ENCODE results near the gene TMPRSS11A. TPM values are rescaled to one million over a fixed set of nuclear protein-coding genes. Genes with fewer than 3 reads are reported as not detected.

The TMPRSS11A gene
- total and polyA plus RNA-seq, 2 of the 13 experiments (the other 11 are each of a cell fraction or from before 2014, with no cell fraction given): not detected

DNA sequence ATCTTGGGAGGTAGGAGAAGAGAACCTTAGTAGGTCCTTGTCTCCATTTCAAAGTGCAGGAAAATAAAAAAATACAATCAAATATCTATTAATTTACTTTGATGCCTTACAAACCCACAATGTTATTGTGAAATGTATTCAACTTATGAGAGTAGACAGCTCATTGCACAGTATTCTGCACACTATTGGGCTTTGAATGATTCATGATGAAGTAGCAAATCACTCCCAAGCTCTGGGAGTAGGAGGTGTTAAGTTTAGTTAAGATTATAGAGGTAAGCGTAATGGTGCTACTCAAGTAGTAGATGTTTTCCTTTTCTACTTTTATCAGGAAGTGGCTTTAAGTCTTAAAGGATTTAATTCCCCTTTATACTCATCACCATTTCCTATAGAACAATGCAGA, 32.8 kb upstream of the TMPRSS11A start:
- intact Hi-C loops (cut with micrococcal nuclease; ENCODE audit: unreplicated experiment): no loop called here
- Histone ChIP-seq H3K9ac (ENCODE audit: insufficient read depth, low read depth, low read length) (no peak overlapping the region), H2AFZ (ENCODE audit: low read length) (no peak overlapping the region), H3K27ac (ENCODE audit: extremely low read length, insufficient read depth, low read length) (no peak overlapping the region), H3K79me2 (ENCODE audit: insufficient read depth, low read length) (no peaks in the 10 kb centered on the region), H3K9me3 (ENCODE audit: low read length) (no peaks in the 10 kb centered on the region), H3K4me2 (ENCODE audit: low read depth, low read length) (no peak overlapping the region), H3K4me1 (ENCODE audit: insufficient read depth, low read length) (no peaks in the 10 kb centered on the region), H3K4me3 (replicated peaks in 1 of 3; ENCODE audit: insufficient read depth in 1 of 3, low read depth in 2 of 3, low read length in 3 of 3) (no peak overlapping the region), H3K27me3 (ENCODE audit: control insufficient read depth in 1 of 2, insufficient read depth in 2 of 2, low read length in 2 of 2) (no peaks in the 10 kb centered on the region), H3K36me3 (replicated peaks in 1 of 2; ENCODE audit: control insufficient read depth in 1 of 2, insufficient read depth in 2 of 2, low read length in 2 of 2) (no peaks in the 10 kb centered on the region), H4K20me1 (ENCODE audit: insufficient read depth, low read length) (no peaks in the 10 kb centered on the region)
- 11% methylated on average over 1 of the region's 1 CpG for WGBS (ENCODE audit: low lambda C conversion rate)
- in situ Hi-C loops (cut with HindIII; ENCODE audit: extremely low pct_ligation_motif_present, low pct_unique_long_range_greater_than_20kb): no loop called here
- DNase-seq (ENCODE audit: low spot score): no peak
- CTCF ChIA-PET (ENCODE audit: low intra/inter-chr PET ratio, low total read pairs): no interaction called here
- FAIRE-seq: no peak
- BruUV-seq (replicated peaks): no TSS peak
- no peak for TF ChIP-seq ZNF75D (CRISPR knock-in tag; IDR thresholded peaks at IDR 0.05; ENCODE audit: borderline replicate concordance)
- TF ChIP-seq ZNF354B (CRISPR knock-in tag; IDR thresholded peaks at IDR 0.05): no peak
- TF ChIP-seq THAP11 (CRISPR knock-in tag; IDR thresholded peaks at IDR 0.05): no peak
- no peak for TF ChIP-seq FOXA3 (CRISPR knock-in tag; IDR thresholded peaks at IDR 0.05)
- TF ChIP-seq ZNF350 (CRISPR knock-in tag; IDR thresholded peaks at IDR 0.05; ENCODE audit: borderline replicate concordance, low read depth): no peak
- TF ChIP-seq ZFP36L2 (CRISPR knock-in tag; IDR thresholded peaks at IDR 0.05): no peak
- no peak for TF ChIP-seq KMT2A (CRISPR knock-in tag; IDR thresholded peaks at IDR 0.05)
- TF ChIP-seq ZFP82 (CRISPR knock-in tag; IDR thresholded peaks at IDR 0.05; ENCODE audit: borderline replicate concordance): no peak
- no peak for TF ChIP-seq ZNF577 (CRISPR knock-in tag; IDR thresholded peaks at IDR 0.05; ENCODE audit: borderline replicate concordance, low read depth)
- TF ChIP-seq ELF3 (CRISPR knock-in tag; IDR thresholded peaks at IDR 0.05): no peak
- TF ChIP-seq ZSCAN30 (CRISPR knock-in tag; IDR thresholded peaks at IDR 0.05): no peak
- no peak for TF ChIP-seq CEBPG (CRISPR knock-in tag; IDR thresholded peaks at IDR 0.05)
- TF ChIP-seq ZNF225 (CRISPR knock-in tag; IDR thresholded peaks at IDR 0.05): no peak
- TF ChIP-seq DZIP1 (CRISPR knock-in tag; IDR thresholded peaks at IDR 0.05): no peak
- TF ChIP-seq NPAS2 (CRISPR knock-in tag; IDR thresholded peaks at IDR 0.05; ENCODE audit: borderline replicate concordance): no peak
- POLR2A ChIA-PET: no interaction called here
- no peak for ATAC-seq

All from HepG2 (cell line).